Measurements from ENCODE around the gene AFF2.

GRCh38 chrX:148713981-148714380, 213.6 kb downstream of the AFF2 start:
- no peak for TF ChIP-seq POLR2A (IDR thresholded peaks at IDR 0.05)
- TF ChIP-seq CTCF (IDR thresholded peaks at IDR 0.05): no peak
- TF ChIP-seq POLR2AphosphoS5 (IDR thresholded peaks at IDR 0.05): no peak
